HG03439 (cell line): ENCODE data around the gene PXDN.

ENCODE experiments used
- ATAC-seq: cut with Tn5 transposase; IDR thresholded peaks from one replicate; pipeline ENCODE4 v1.9.1; 2021; ENCODE audit warnings: mild to moderate bottlenecking, moderate library complexity; ENCODE audit not compliant: unreplicated experiment

Gene PXDN

DNA sequence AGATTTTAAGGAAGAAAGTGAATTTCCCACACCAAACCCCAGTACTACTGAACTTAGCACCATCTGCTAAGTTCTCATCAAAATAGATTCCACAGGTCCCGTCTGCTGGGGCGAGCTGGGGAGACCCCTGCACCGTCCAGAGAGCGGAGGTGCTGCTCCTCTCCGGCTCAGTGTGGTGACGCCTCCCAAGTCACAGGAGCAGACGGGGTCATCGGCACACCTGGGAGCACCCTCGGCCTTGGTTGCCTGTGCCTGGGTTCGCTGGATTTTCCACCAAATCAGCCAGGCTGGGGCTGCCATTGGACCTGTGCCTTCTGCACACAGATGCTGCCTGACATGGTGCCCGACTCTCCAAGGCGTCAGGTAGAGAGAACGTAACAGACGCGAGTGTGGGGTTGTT lies 141.3 kb downstream of the PXDN start:
- ATAC-seq, result no peak

GRCh38 chr2:1602278-1603010 lies 141.9 kb downstream of the PXDN start:
- no peak for ATAC-seq

- no peak for ATAC-seq
These were observed 142.6 kb downstream of the PXDN start for GRCh38 chr2:1601471-1602277.

DNA sequence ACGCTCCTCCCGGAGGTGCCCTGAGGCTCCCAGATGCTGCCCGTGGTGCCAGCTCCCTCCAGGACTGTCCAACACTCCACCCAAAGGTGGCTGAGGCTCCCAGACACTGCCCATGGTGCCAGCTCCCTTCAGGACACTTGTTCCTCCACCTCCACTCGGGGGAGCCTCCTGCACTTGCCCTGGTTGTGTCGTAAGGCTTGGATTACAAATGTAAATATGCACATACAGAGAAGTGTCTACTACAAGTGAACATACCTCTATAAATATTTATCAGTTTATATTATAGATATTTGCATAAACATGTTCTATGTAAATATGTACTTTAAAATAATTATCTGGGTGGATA lies 143.3 kb downstream of the PXDN start:
- no peak for ATAC-seq

- no peak for ATAC-seq
These were observed 143.9 kb downstream of the PXDN start for GRCh38 chr2:1600191-1601066.

GRCh38 chr2:1599301-1600085 lies 144.8 kb downstream of the PXDN start:
- no peak for ATAC-seq

GRCh38 chr2:1598800-1599199 lies 145.5 kb downstream of the PXDN start:
- ATAC-seq, result no peak

- no peak for ATAC-seq
These were observed 146.1 kb downstream of the PXDN start for GRCh38 chr2:1598041-1598710.

DNA sequence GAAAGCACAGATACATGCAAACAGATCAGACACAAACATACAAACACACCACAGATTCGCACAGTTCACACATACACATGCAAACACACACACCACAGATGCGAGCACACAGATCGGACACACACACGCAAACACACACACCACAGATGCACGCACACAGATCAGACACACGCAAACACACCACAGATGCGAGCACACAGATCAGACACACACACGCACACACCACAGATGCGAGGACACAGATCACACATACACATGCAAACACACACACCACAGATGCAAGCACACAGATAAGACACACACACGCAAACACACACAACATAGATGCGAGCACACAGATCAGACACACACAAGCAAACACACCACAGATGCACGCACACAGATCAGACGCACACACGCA lies 149.0 kb downstream of the PXDN start:
- ATAC-seq, result no peak

GRCh38 chr2:1594373-1595171 lies 149.7 kb downstream of the PXDN start:
- ATAC-seq, result no peak

GRCh38 chr2:1594123-1594372 lies 150.3 kb downstream of the PXDN start:
- ATAC-seq, result no peak

- no peak for ATAC-seq
These were observed 150.8 kb downstream of the PXDN start for GRCh38 chr2:1593371-1594122.

DNA sequence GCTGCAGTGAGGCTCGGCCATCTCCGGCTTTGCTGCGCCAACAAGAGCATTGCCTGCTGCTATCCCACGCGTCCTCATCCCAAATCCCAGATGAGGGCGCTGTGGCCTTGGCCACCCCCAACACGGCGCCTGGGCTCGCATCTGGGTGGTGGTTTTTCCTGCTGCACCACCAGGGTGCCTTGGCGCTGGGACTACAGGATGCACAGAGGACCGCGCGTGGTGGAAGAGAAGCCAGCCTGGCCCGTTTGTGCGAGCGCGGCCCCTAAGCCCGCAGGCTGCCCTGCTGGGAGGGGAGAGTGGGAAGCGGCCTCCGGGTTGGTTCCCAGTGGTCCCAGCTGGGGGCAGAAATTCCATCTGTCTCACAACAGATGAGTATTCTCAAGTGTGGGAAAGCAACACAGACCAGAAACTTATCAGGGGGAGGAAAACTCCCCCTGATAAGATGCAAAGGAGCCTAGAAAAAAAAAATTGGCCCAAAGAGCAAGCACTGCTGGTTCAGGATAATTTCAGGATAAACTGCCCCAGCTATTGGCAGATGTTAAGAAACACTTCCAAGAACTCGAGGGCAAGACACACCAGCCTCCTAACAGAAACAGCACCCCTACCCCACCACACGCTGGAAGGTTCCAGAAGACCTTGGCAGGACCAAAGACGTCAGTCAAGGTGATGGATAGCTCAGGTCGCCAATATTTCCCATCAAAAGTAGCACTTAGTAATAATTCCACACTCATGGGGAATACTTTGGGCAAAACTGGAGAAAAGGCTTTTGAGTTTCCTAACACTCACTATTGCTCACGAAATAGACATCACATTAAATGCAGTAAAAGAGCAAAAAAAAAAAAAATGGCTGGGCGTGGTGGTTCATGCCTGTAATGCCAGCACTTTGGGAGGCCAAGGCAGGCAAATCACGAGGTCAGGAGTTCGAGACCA lies 152.1 kb downstream of the PXDN start:
- ATAC-seq, result no peak

- ATAC-seq, result no peak
These were observed 152.9 kb downstream of the PXDN start for GRCh38 chr2:1591461-1591770.

DNA sequence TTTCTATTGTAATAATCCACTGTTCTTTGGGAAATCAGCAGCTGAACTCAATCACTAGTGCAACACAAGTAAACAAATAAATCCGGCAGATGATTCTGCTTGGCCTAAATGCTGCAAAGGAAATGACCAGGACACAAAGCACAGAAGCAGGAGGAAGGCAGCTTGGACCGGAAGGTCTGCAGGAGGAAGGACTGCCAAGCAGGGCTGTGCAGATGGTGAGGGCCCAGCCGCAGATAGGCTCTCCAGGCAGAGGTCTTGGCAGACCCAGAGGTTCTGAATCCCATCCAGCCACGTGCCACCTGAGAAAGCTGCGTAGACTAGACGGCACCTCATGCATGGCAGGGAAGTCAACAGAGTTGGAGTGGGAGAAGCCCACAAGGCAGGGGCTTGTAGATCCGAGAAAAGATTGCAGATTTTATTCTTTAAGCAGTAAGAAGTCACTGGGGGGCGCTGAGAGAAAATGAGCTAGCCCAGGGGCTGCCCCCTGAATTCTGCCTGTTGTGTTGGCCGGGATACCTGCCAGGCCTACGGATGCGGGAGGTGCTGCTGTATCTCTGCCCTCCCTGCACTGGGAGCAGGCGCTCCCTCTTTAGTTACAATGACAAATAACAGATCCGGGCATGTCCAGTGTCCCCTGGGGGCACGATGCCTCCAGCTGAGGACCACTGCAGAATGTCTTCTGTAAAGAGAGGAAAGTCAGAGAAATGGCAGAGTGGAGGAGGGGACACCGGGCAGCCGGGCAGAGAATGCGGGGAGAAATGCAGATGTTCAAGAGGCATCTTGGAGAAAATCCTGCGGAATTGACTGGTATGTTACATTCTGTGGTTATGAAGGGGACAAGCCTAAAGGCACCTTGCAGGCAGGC lies 153.5 kb downstream of the PXDN start:
- ATAC-seq, result no peak

DNA sequence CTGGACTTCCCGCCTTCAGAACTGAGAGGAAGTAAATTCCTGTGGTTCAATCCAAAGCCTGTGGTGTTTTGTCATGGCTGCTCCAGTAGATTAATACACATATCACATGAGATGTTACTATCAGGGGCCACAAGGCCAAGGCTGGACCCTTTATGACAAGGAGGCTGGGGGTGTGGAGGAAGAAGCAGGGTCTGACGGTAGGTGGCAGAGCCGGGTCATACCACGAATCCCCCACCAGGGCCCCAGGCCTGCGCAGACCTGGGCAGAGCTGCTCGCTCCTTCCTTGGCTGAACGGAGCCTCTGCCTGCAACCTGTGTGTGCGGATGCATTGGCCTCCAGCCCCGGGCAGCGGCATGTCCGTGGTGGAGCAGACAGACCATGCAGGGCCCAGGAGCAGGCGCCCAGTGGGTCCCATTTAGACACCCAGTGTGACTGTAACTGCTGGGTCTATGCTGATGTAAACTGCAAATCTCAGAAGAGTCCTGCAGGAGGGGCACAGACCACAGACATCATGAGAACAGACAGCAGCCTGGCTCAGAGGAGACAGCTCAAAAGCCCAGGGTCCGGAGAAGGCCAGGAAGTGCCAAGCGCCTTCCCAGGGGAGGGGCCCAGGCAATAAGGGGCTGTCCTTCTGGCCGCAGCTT lies 155.2 kb downstream of the PXDN start:
- no peak for ATAC-seq
